ENCODE results near the gene REST. TPM values are rescaled to one million over a fixed set of nuclear protein-coding genes. Genes with fewer than 3 reads are reported as not detected.

REST gene
- total RNA-seq, 1 experiment from 2014 or later: 98.1 TPM

GRCh38 chr4:56859841-56860240, 47.9 kb upstream of the REST start:
- H3K9ac ChIP-seq (ENCODE audit: extremely low read depth, insufficient read length, low read length): no peak overlapping the region
- no peak overlapping the region for H2BK5ac ChIP-seq (ENCODE audit: insufficient read length, low read length)
- no peak overlapping the region for H2BK20ac ChIP-seq (ENCODE audit: low read depth, low read length, poor library complexity, severe bottlenecking)
- no peaks in the 10 kb centered on the region for H3K79me1 ChIP-seq (ENCODE audit: insufficient read depth, low read depth, low read length, poor library complexity, severe bottlenecking)
- H4K5ac ChIP-seq (ENCODE audit: insufficient read length, low read depth, low read length): no peak overlapping the region
- no peak overlapping the region for H2AFZ ChIP-seq (ENCODE audit: low read length)
- no peak overlapping the region for H3K56ac ChIP-seq (ENCODE audit: insufficient read length, low read depth, low read length)
- no peak for TF ChIP-seq CTCF (conservative IDR thresholded peaks at IDR 0.05)
- H3K27me3 Mint-ChIP-seq (ENCODE audit: low read depth): peaks cover 18% of the 10 kb centered on the region
- H3K4me2 ChIP-seq (ENCODE audit: insufficient read depth, insufficient read length, low read length): no peak overlapping the region
- H3K14ac ChIP-seq (ENCODE audit: insufficient read depth, low read length): no peak overlapping the region
- WGBS (ENCODE audit: extremely low coverage, insufficient read length, low lambda C conversion rate): no CpG with 5 or more reads among the region's 5 CpGs
- DNase-seq: no peak
- H4K91ac ChIP-seq (ENCODE audit: insufficient read length, low read depth, low read length): no peak overlapping the region
- H3K4me1 ChIP-seq (ENCODE audit: insufficient read depth, low read length): no peaks in the 10 kb centered on the region
- no peak overlapping the region for H4K8ac ChIP-seq (replicated peaks; ENCODE audit: insufficient read length, low read depth, low read length)
- H3K9me3 Mint-ChIP-seq: no peaks in the 10 kb centered on the region
- H3T11ph ChIP-seq (ENCODE audit: low read length): no peak overlapping the region
- H3K27me3 ChIP-seq (ENCODE audit: insufficient read depth, low read length): peaks cover 2% of the 10 kb centered on the region; the same call in 1 of the 2 replicates
- no peak overlapping the region for H3K23ac ChIP-seq (ENCODE audit: insufficient read length, low read depth, low read length)
- H2AK5ac ChIP-seq (ENCODE audit: insufficient read length, low read length): no peak overlapping the region
- no peak overlapping the region for H3K4me3 Mint-ChIP-seq
- H3K9me3 ChIP-seq (ENCODE audit: control insufficient read depth, low read depth, low read length): no peaks in the 10 kb centered on the region
- H3K18ac ChIP-seq (ENCODE audit: insufficient read length, low read depth, low read length): no peak overlapping the region
- H3K4me1 Mint-ChIP-seq: peaks cover 7% of the 10 kb centered on the region in 2 experiments
- no peak overlapping the region for H2BK15ac ChIP-seq (ENCODE audit: low read depth, low read length)
- H2BK120ac ChIP-seq (ENCODE audit: low read depth, low read length, poor library complexity, severe bottlenecking): no peak overlapping the region
- H4K20me1 ChIP-seq (ENCODE audit: control insufficient read depth, insufficient read depth, insufficient read length): no peaks in the 10 kb centered on the region
- H2BK12ac ChIP-seq (ENCODE audit: insufficient read length, low read depth, low read length): no peak overlapping the region
- no peak overlapping the region for H3K4ac ChIP-seq (ENCODE audit: low read depth, low read length)
- H3K27ac Mint-ChIP-seq: 0 out of 7 replicates have a peak overlapping the region, but pooled peaks of 1 of the 3 experiments have one; percentile 28
- H3K79me2 ChIP-seq (ENCODE audit: insufficient read depth, low read length): no peaks in the 10 kb centered on the region
- no peaks in the 10 kb centered on the region for H3K23me2 ChIP-seq (ENCODE audit: insufficient read length, low read depth, low read length, poor library complexity, severe bottlenecking)
- no peak overlapping the region for H3K27ac ChIP-seq (ENCODE audit: insufficient read length, low read depth, low read length)
- no peaks in the 10 kb centered on the region for H3K36me3 Mint-ChIP-seq (ENCODE audit: insufficient read depth in 1 of 3, low read depth in 3 of 3)

All from H9 (cell line).